HCT116 (cell line): ENCODE data around the gene HPD. TPM values are rescaled to one million over a fixed set of nuclear protein-coding genes. Genes with fewer than 3 reads are reported as not detected.

Source experiments
- ATAC-seq: fragments of 200-7000 bp; cut with Tn5 transposase; 2 replicates; pipeline ENCODE4 v1.9.1; 2020; ENCODE audit warnings: mild to moderate bottlenecking, moderate library complexity
- BruUV-seq: library from RNA; stranded (reverse); fragments of 400-500 nt; replicated peaks from 2 replicates; lab custom pipeline; 2021; lab: Mats Ljungman, UMichigan
- CTCF ChIA-PET: fragments of 300-600 bp; sonication (Branson Sonifier 250); formaldehyde crosslinking; loops from one replicate; lab custom pipeline; 2021; ENCODE audit warnings: antibody characterized with exemption; lab: Charles Lee
- POLR2A ChIA-PET: fragments of 300-600, 350-600 bp; sonication (Branson Sonifier 250); formaldehyde crosslinking; loops from one replicate; lab custom pipeline; 2021; ENCODE audit warnings: antibody characterized with exemption; lab: Charles Lee
- RAD21 ChIA-PET, 2 experiments: fragments of 300-600 bp; sonication (Branson Sonifier 250); formaldehyde crosslinking; loops; one replicate each; lab custom pipeline; 2023; ENCODE audit warnings: low total read pairs in 2 of 2; ENCODE audit not compliant: uncharacterized antibody in 2 of 2, unreplicated experiment in 2 of 2, low non-redundant PET in 1 of 2; lab: Charles Lee
- DNase-seq: peaks from one replicate; pipeline ENCODE4 v3.0.0-alpha.2; 2010; ENCODE audit warnings: low read depth, low spot score
- H2AFZ ChIP-seq: fragments of 200-600 bp; shearing (Covaris generic), sonication (generic); 2 replicates; pipeline ENCODE4 v1.6.1; 2017; ENCODE audit warnings: low read depth, mixed run types, mixed read lengths, antibody characterized with exemption, low read length; ENCODE audit not compliant: poor library complexity, severe bottlenecking
- H3K27ac ChIP-seq: 2 replicates; pipeline ENCODE4 v1.5.1; 2012; ENCODE audit warnings: low read depth, low read length
- H3K27me3 ChIP-seq: fragments of 200-600 bp; sonication (generic); 2 replicates; pipeline ENCODE4 v1.6.1; 2016; ENCODE audit warnings: mixed run types, low read length, mixed read lengths; ENCODE audit not compliant: insufficient read depth
- H3K36me3 ChIP-seq, 2 experiments: fragments of 200-500 bp in 1 of 2; fragments of 200-600 bp in 1 of 2; sonication (Bioruptor generic) in 1 of 2; sonication (generic) in 1 of 2; 2 replicates each; pipeline versions ENCODE4 v1.5.1 to v1.6.1; 2014 to 2016; ENCODE audit warnings: low read length in 2 of 2, inconsistent platforms in 1 of 2, mixed read lengths in 1 of 2, mixed run types in 1 of 2; ENCODE audit not compliant: insufficient read depth in 2 of 2, control insufficient read depth in 1 of 2
- H3K4me1 ChIP-seq, 2 experiments: fragments of 200-600 bp in 1 of 2; sonication (generic) in 1 of 2; 2 replicates each; pipeline versions ENCODE4 v1.5.1 to v1.6.1; 2012 to 2017; ENCODE audit warnings: low read length in 2 of 2, inconsistent platforms in 1 of 2, mild to moderate bottlenecking in 1 of 2, mixed read lengths in 1 of 2, mixed run types in 1 of 2, moderate library complexity in 1 of 2; ENCODE audit not compliant: insufficient read depth in 2 of 2, control insufficient read depth in 1 of 2
- H3K4me2 ChIP-seq: fragments of 200-600 bp; sonication (generic); 2 replicates; pipeline ENCODE4 v1.6.1; 2017; ENCODE audit warnings: mixed run types, low read length, mixed read lengths
- H3K4me3 ChIP-seq, 2 experiments: fragments of 200-600 bp in 1 of 2; sonication (generic) in 1 of 2; replicated peaks in 1 of 2; 2 replicates each; pipeline ENCODE4 v1.5.1; 2011 to 2016; ENCODE audit warnings: low read length in 2 of 2, control low read depth in 1 of 2, low read depth in 1 of 2, mild to moderate bottlenecking in 1 of 2, mixed read lengths in 1 of 2, mixed run types in 1 of 2
- H3K79me2 ChIP-seq: fragments of 200-600 bp; sonication (generic); 2 replicates; pipeline ENCODE4 v1.6.1; 2017; ENCODE audit warnings: mild to moderate bottlenecking, mixed run types, low read length, moderate library complexity, mixed read lengths; ENCODE audit not compliant: insufficient read depth
- H3K9ac ChIP-seq: fragments of 200-600 bp; sonication (generic); 2 replicates; pipeline ENCODE4 v1.6.1; 2016; ENCODE audit warnings: low read length, mixed read lengths
- H3K9me2 ChIP-seq: fragments of 200-600 bp; sonication (generic), shearing (Covaris generic); 2 replicates; pipeline ENCODE4 v1.6.1; 2017; ENCODE audit warnings: mixed run types, mild to moderate bottlenecking, moderate library complexity; ENCODE audit not compliant: insufficient read depth
- H3K9me3 ChIP-seq, 2 experiments: fragments of 200-500 bp in 1 of 2; fragments of 200-600 bp in 1 of 2; sonication (Bioruptor generic) in 1 of 2; sonication (generic) in 1 of 2; 2 replicates each; pipeline ENCODE4 v1.6.1; 2014 to 2017; ENCODE audit warnings: low read length in 2 of 2, mixed read lengths in 2 of 2, inconsistent platforms in 1 of 2, low read depth in 1 of 2, mild to moderate bottlenecking in 1 of 2, mixed run types in 1 of 2, moderate library complexity in 1 of 2; ENCODE audit not compliant: control insufficient read depth in 1 of 2, insufficient read depth in 1 of 2
- H4K20me1 ChIP-seq: fragments of 200-600 bp; sonication (generic), shearing (Covaris generic); 2 replicates; pipeline ENCODE4 v1.6.1; 2017; ENCODE audit warnings: mixed run types, mild to moderate bottlenecking, moderate library complexity; ENCODE audit not compliant: insufficient read depth
- ATF3 ChIP-seq: IDR thresholded peaks from 2 replicates; pipeline ENCODE4 v1.6.1; 2012
- CBX3 ChIP-seq: IDR thresholded peaks from 2 replicates; pipeline ENCODE4 v1.6.1; 2012; ENCODE audit warnings: low read depth
- CEBPB ChIP-seq: IDR thresholded peaks from 2 replicates; pipeline ENCODE4 v1.6.1; 2012; ENCODE audit warnings: low read depth
- ELF1 ChIP-seq: IDR thresholded peaks from 2 replicates; pipeline ENCODE4 v1.6.1; 2012; ENCODE audit warnings: low read depth, borderline replicate concordance
- EZH2phosphoT487 ChIP-seq: fragments of 200-600 bp; IDR thresholded peaks from 2 replicates; pipeline ENCODE4 v1.6.1; 2018; ENCODE audit warnings: antibody characterized with exemption, borderline replicate concordance
- POLR2AphosphoS5 ChIP-seq: IDR thresholded peaks from 2 replicates; pipeline ENCODE4 v1.6.1; 2011; ENCODE audit warnings: mild to moderate bottlenecking, low read depth, low read length, moderate library complexity
- SIN3A ChIP-seq: IDR thresholded peaks from 2 replicates; pipeline ENCODE4 v1.6.1; 2012; ENCODE audit warnings: low read depth
- SP1 ChIP-seq: IDR thresholded peaks from 2 replicates; pipeline ENCODE4 v1.6.1; 2012; ENCODE audit warnings: low read depth
- ZFX ChIP-seq: fragments of 450-650 bp; IDR thresholded peaks from 2 replicates; pipeline ENCODE4 v1.6.1; 2017
- ZNF274 ChIP-seq: fragments of 200-500 bp; sonication (Bioruptor generic); IDR thresholded peaks from 2 replicates; pipeline ENCODE4 v1.6.1; 2014; ENCODE audit warnings: mild to moderate bottlenecking, low read depth, low read length, inconsistent platforms
- intact Hi-C: fragments of 100-400 bp; cut with micrococcal nuclease; formaldehyde crosslinking; loops from 2 replicates; pipeline ENCODE4 v1.10.0; 2022
- total RNA-seq: library from RNA; stranded (reverse); gene quantifications from one replicate; pipeline ENCODE4 v1.2.1, GENCODE V29; 2021; ENCODE audit not compliant: unreplicated experiment

Gene HPD
- total RNA-seq, 1 experiment from 2014 or later: 1.1 TPM

GRCh38 chr12:121829250-121829918 is 29.3 kb downstream of the HPD start:
- no peak overlapping the region for H3K4me2 ChIP-seq
- 0 out of 2 replicates have a peak overlapping the region, but pooled peaks have one; percentile 13 for H3K27ac ChIP-seq
- H3K9me3 ChIP-seq: no peaks in the 10 kb centered on the region
- no peaks in the 10 kb centered on the region for H3K27me3 ChIP-seq
- no TSS peak for BruUV-seq
- TF ChIP-seq ATF3: no peak
- H3K4me3 ChIP-seq: no peak overlapping the region
- CTCF ChIA-PET: interaction anchor here (1.1 kb wide), 1 partner anchor 35 kb away, joined by 3 read pairs; no protein-coding TSS in a partner anchor
- intact Hi-C loops: no loop called here
- H4K20me1 ChIP-seq: no peaks in the 10 kb centered on the region
- H3K9me2 ChIP-seq: no peaks in the 10 kb centered on the region
- H3K4me1 ChIP-seq: no peaks in the 10 kb centered on the region
- no peak overlapping the region for H2AFZ ChIP-seq
- ATAC-seq: no peak
- RAD21 ChIA-PET: no interaction called here
- DNase-seq: no peak
- H3K9ac ChIP-seq: no peak overlapping the region
- peaks cover 13 to 28% of the 10 kb centered on the region in 2 experiments; a peak in 3 of 4 replicates for H3K36me3 ChIP-seq
- no peaks in the 10 kb centered on the region; the same call in 1 of the 2 replicates for H3K79me2 ChIP-seq
- POLR2A ChIA-PET: no interaction called here

- no peak overlapping the region for H3K4me3 ChIP-seq
- no peak overlapping the region for H2AFZ ChIP-seq
- no peaks in the 10 kb centered on the region for H3K4me1 ChIP-seq
- no peak overlapping the region for H3K27ac ChIP-seq
- no peak for ATAC-seq
- no peaks in the 10 kb centered on the region for H3K27me3 ChIP-seq
- intact Hi-C loops: no loop called here
- DNase-seq: no peak
- no peaks in the 10 kb centered on the region for H3K9me2 ChIP-seq
- H3K36me3 ChIP-seq: peaks cover 17 to 32% of the 10 kb centered on the region in 2 experiments; a peak in 3 of 4 replicates
- H3K9me3 ChIP-seq: no peaks in the 10 kb centered on the region
- no peak overlapping the region for H3K9ac ChIP-seq
- ChIA-PET RAD21 (no interaction called here), CTCF (interaction anchor here (1.1 kb wide), 1 partner anchor 34 kb away, joined by 3 read pairs; no protein-coding TSS in a partner anchor), POLR2A (no interaction called here)
- H3K4me2 ChIP-seq: no peak overlapping the region
- no peak for TF ChIP-seq SIN3A
- TF ChIP-seq ZFX: no peak
- TF ChIP-seq ZNF274: no peak
- TF ChIP-seq ATF3: no peak
- TF ChIP-seq SP1: no peak
- no peak for TF ChIP-seq CEBPB
- no peak for TF ChIP-seq POLR2AphosphoS5
- TF ChIP-seq EZH2phosphoT487: no peak
- TF ChIP-seq ELF1: no peak
- TF ChIP-seq CBX3: no peak
- no TSS peak for BruUV-seq
- H3K79me2 ChIP-seq: no peaks in the 10 kb centered on the region; the same call in 1 of the 2 replicates
- H4K20me1 ChIP-seq: no peaks in the 10 kb centered on the region
Observed at GRCh38 chr12:121828826-121829225, 29.8 kb downstream of the HPD start.
